CD14-positive monocyte (primary cell): ENCODE measurements around the gene PIP5K1A. TPM values are rescaled to one million over a fixed set of nuclear protein-coding genes. Genes with fewer than 3 reads are reported as not detected.

Experiments used
- DNase-seq, 3 donors: peaks; one replicate each; pipeline ENCODE4 v3.0.0-alpha.2; 2011 to 2022
- H2AFZ ChIP-seq: 2 replicates; pipeline ENCODE4 v1.6.0; 2012; ENCODE audit warnings: mild to moderate bottlenecking, low read depth, low read length, inconsistent platforms; ENCODE audit not compliant: insufficient read depth, poor library complexity, severe bottlenecking
- H3K27ac ChIP-seq, 2 donors: 1 replicate in 1 of 2; 2 replicates in 1 of 2; pipeline ENCODE4 v1.5.1; 2012 to 2013; ENCODE audit warnings: low read length in 2 of 2, control low read depth in 1 of 2, inconsistent platforms in 1 of 2, low read depth in 1 of 2, mild to moderate bottlenecking in 1 of 2
- H3K27me3 ChIP-seq, 2 donors: one replicate each; pipeline versions ENCODE4 v1.6.0 to v1.6.1; 2011 to 2013; ENCODE audit warnings: low read length in 2 of 2; ENCODE audit not compliant: control insufficient read depth in 2 of 2, insufficient read depth in 2 of 2
- H3K36me3 ChIP-seq, 2 donors: replicated peaks in 1 of 2; 1 replicate in 1 of 2; 2 replicates in 1 of 2; pipeline versions ENCODE4 v1.5.1 to v1.6.1; 2012 to 2013; ENCODE audit warnings: low read length in 2 of 2, control low read depth in 1 of 2, inconsistent platforms in 1 of 2, mild to moderate bottlenecking in 1 of 2; ENCODE audit not compliant: insufficient read depth in 2 of 2, control insufficient read depth in 1 of 2
- H3K4me1 ChIP-seq, 2 donors: 1 replicate in 1 of 2; 2 replicates in 1 of 2; pipeline versions ENCODE4 v1.5.1 to v1.6.1; 2012 to 2013; ENCODE audit warnings: low read length in 2 of 2, control low read depth in 1 of 2, inconsistent platforms in 1 of 2, mild to moderate bottlenecking in 1 of 2, moderate library complexity in 1 of 2; ENCODE audit not compliant: insufficient read depth in 2 of 2, control insufficient read depth in 1 of 2
- H3K4me2 ChIP-seq: replicated peaks from 2 replicates; pipeline ENCODE3; 2012; ENCODE audit warnings: low read length, moderate library complexity, mild to moderate bottlenecking; ENCODE audit not compliant: poor library complexity, severe bottlenecking; ENCODE audit errors: extremely low read depth
- H3K4me3 ChIP-seq, 3 experiments: fragments of 200-600 bp in 1 of 3; sonication (generic) in 1 of 3; replicated peaks in 1 of 3; 1 replicate in 2 of 3; 2 replicates in 1 of 3; pipeline ENCODE4 v1.5.1; 2011 to 2013; ENCODE audit warnings: low read length in 3 of 3, mild to moderate bottlenecking in 3 of 3, control low read depth in 2 of 3, low read depth in 2 of 3, inconsistent platforms in 1 of 3, moderate library complexity in 1 of 3
- H3K79me2 ChIP-seq: 2 replicates; pipeline ENCODE4 v1.6.0; 2012; ENCODE audit warnings: mild to moderate bottlenecking, control low read depth, inconsistent platforms, low read length, moderate library complexity; ENCODE audit not compliant: insufficient read depth
- H3K9ac ChIP-seq: 2 replicates; pipeline ENCODE4 v1.6.0; 2017; ENCODE audit warnings: low read length, mild to moderate bottlenecking; ENCODE audit not compliant: insufficient read depth, poor library complexity, severe bottlenecking
- H3K9me3 ChIP-seq, 2 donors: replicated peaks in 1 of 2; 1 replicate in 1 of 2; 2 replicates in 1 of 2; pipeline versions ENCODE4 v1.5.1 to v1.6.1; 2012 to 2013; ENCODE audit warnings: low read length in 2 of 2, control low read depth in 1 of 2; ENCODE audit not compliant: control insufficient read depth in 1 of 2, insufficient read depth in 1 of 2
- H4K20me1 ChIP-seq: 2 replicates; pipeline ENCODE4 v1.6.0; 2012; ENCODE audit warnings: mild to moderate bottlenecking, low read length, control low read depth, moderate library complexity; ENCODE audit not compliant: insufficient read depth
- H3K27ac Mint-ChIP-seq, 7 donors: one replicate each; pipeline ENCODE4 v1.8.0; 2020; ENCODE audit warnings: mild to moderate bottlenecking in 7 of 7, mixed read lengths in 7 of 7, moderate library complexity in 6 of 7, inconsistent platforms in 2 of 7
- H3K27me3 Mint-ChIP-seq, 3 donors: one replicate each; pipeline ENCODE4 v1.8.0; 2021 to 2022; ENCODE audit warnings: low read depth in 3 of 3, mild to moderate bottlenecking in 3 of 3, mixed read lengths in 3 of 3, moderate library complexity in 3 of 3, inconsistent platforms in 1 of 3
- H3K36me3 Mint-ChIP-seq, 2 donors: one replicate each; pipeline ENCODE4 v1.8.0; 2020; ENCODE audit warnings: mixed read lengths in 2 of 2, inconsistent platforms in 1 of 2, mild to moderate bottlenecking in 1 of 2
- H3K4me1 Mint-ChIP-seq: one replicate; pipeline ENCODE4 v1.8.0; 2020; ENCODE audit warnings: mild to moderate bottlenecking, mixed read lengths
- H3K4me3 Mint-ChIP-seq, 2 donors: one replicate each; pipeline ENCODE4 v1.8.0; 2020; ENCODE audit warnings: mild to moderate bottlenecking in 2 of 2, mixed read lengths in 2 of 2, moderate library complexity in 1 of 2
- H3K9me3 Mint-ChIP-seq, 7 donors: one replicate each; pipeline ENCODE4 v1.8.0; 2020 to 2022; ENCODE audit warnings: mixed read lengths in 7 of 7, mild to moderate bottlenecking in 6 of 7, moderate library complexity in 6 of 7, inconsistent platforms in 2 of 7
- CTCF ChIP-seq: fragments of 200-600 bp; IDR thresholded peaks from one replicate; pipeline ENCODE4 v1.8.0; 2022; ENCODE audit warnings: antibody characterized with exemption, mild to moderate bottlenecking
- WGBS: methylation state at CpG from one replicate; pipeline ENCODE4 v1.1.5; 2013; ENCODE audit warnings: missing lambda C conversion rate; ENCODE audit not compliant: insufficient coverage; 5-methylcytosine and 5-hydroxymethylcytosine counted together
- intact Hi-C, 2 donors: fragments of 100-400 bp; cut with micrococcal nuclease; formaldehyde crosslinking; loops; one replicate each; pipeline versions ENCODE4 v1.15.0 to v1.15.1; 2023
- polyA plus RNA-seq, 3 donors: library from polyadenylated mRNA; depleted of rRNA in 1 of 3; unstranded in 2 of 3; stranded (reverse) in 1 of 3; fragments of 300-500 nt in 2 of 3; fragments of >200 nt in 1 of 3; fragmentation: Illumina TruSeq in 2 of 3; gene quantifications; 1 replicate in 2 of 3; 2 replicates in 1 of 3; pipeline ENCODE4 v1.2.3, GENCODE V29; 2012 to 2021

PIP5K1A gene
- polyA plus RNA-seq, 3 donors, result 10.8 to 47.7 (median 11.7) TPM

DNA sequence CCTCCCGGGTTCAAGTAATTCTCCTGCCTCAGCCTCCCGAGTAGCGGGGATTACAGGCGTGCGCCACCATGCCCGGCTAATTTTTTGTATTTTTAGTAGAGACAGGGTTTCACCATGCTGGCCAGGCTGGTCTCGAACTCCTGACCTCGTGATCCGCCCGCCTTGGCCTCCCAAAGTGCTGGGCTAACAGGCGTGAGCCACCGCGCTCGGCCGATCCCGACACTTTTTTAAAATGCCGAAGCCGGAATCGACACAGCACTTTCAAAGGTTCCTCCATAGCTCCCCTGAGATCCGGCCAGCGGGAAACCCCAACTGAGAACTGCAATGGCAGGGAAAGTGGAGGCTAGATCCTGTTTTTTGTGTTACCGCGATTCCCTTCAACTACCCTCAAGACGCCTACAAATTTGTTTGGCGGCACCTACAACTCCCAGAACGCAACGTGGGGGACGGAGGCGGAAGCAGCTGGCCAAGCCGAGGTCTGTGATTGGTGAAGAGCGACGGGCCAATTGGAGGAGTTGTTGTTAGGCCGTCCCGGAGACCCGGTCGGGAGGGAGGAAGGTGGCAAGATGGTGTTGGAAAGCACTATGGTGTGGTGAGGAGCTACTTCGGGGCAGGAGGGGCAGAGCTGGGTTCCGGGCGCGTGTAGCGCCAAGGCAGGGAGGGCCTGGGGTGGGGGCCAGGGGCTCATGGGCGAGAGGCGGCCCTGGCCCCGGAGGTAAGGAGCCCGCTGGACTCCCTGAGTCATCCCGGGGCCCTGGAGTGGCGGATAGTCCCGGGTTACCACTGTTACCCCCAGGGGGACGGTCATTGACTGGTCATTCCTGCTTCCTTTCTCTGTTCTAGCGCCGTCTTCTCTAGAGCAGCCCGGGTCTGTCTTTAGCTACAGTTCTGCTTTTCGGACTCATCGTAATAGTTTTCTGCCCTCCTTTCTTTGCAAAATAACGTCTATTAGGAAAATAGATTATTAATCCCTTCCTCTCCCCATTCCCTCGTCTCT is 56.2 kb downstream of the PIP5K1A start, which contains the start of gene PSMD4:
PSMD4 (plus strand) TSS at position 518 of the 997 bp plus-strand sequence; CDS start at position 567, 49 bp downstream.
- Histone ChIP-seq H3K27me3 (no peaks in the 10 kb centered on the region), H3K27ac (peak within 1 kb of the TSS; percentile 76 to 96), H2AFZ (peak within 1 kb of the TSS; percentile 81), H3K9me3 (no peaks in the 10 kb centered on the region), H3K36me3 (peaks cover 0 to 18% of the 10 kb centered on the region in 2 donors), H3K4me3 (peak within 1 kb of the TSS; percentile 54 to 93 (median 72)), H3K9ac (peak within 1 kb of the TSS; percentile 87), H3K4me2 (peak within 1 kb of the TSS; percentile 77), H3K4me1 (peaks cover 9 to 10% of the 10 kb centered on the region in 2 donors), H4K20me1 (peaks cover 18% of the 10 kb centered on the region), H3K79me2 (peaks cover 50% of the 10 kb centered on the region)
- peak within 1 kb of the TSS; percentile 90 to 100 (median 99) for H3K27ac Mint-ChIP-seq
- 5% methylated on average over 39 of the region's 56 CpGs for WGBS
- H3K4me3 Mint-ChIP-seq, result peak within 1 kb of the TSS; percentile 87 to 97
- peak; percentile 96 to 98 (median 96) for DNase-seq
- no peak for TF ChIP-seq CTCF
- no peaks in the 10 kb centered on the region for H3K9me3 Mint-ChIP-seq
- peaks cover 3 to 17% of the 10 kb centered on the region in 2 donors for H3K36me3 Mint-ChIP-seq
- intact Hi-C loops, result loop anchor here (1.0 to 5.0 kb wide), 3 partner anchors 23 to 57 kb away; partner anchors contain the start of gene PIP5K1A (in 2 of the 2)
- no peaks in the 10 kb centered on the region for H3K27me3 Mint-ChIP-seq
- peaks cover 26% of the 10 kb centered on the region for H3K4me1 Mint-ChIP-seq

DNA sequence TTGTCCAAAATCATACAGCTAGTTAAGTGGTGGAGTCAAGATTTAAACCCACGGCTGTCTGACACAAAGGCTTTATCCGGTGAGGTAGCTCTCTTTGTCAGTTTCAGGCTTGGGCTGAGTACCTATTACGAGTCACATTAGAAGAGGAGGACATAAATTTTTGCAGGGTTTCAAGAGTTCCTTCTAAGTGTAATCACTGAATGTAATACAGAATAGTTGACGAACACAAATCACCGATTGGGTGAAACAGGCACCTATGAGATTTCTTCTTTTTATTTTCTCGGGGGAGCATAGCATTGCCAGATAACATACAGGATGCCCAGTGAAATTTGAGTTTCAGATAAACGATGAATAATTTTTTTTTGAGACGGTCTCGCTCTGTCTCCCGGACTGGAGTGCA is 57.0 kb downstream of the PIP5K1A start:
- H3K36me3 Mint-ChIP-seq, result peaks cover 2 to 10% of the 10 kb centered on the region in 2 donors

More for the DNA sequence above, 57.0 kb downstream of the PIP5K1A start:
- Histone ChIP-seq H3K4me2 (peak overlapping the region; percentile 77), H3K4me1 (peaks cover 9 to 10% of the 10 kb centered on the region in 2 donors), H3K27me3 (no peaks in the 10 kb centered on the region), H3K79me2 (peaks cover 58% of the 10 kb centered on the region), H3K4me3 (peak overlapping the region; percentile 54 to 93 (median 72)), H2AFZ (peak overlapping the region; percentile 81), H3K9ac (peak overlapping the region; percentile 87), H3K27ac (peak overlapping the region in 1 of 2 donors; percentile 96), H3K36me3 (peaks cover 0 to 9% of the 10 kb centered on the region in 2 donors), H3K9me3 (no peaks in the 10 kb centered on the region), H4K20me1 (peaks cover 26% of the 10 kb centered on the region)
- Mint-ChIP-seq H3K9me3 (no peaks in the 10 kb centered on the region), H3K27ac (peak overlapping the region; percentile 90 to 100 (median 99)), H3K4me3 (peak overlapping the region; percentile 87 to 97), H3K4me1 (peaks cover 26% of the 10 kb centered on the region), H3K27me3 (peaks cover 0 to 2% (median 0%) of the 10 kb centered on the region in 3 donors)
- peak in 1 of 3 donors; percentile 34 for DNase-seq
- WGBS, result 67% methylated on average over 9 of the region's 10 CpGs
- intact Hi-C loops, result loop anchor here (1.0 to 2.0 kb wide), 2 partner anchors 22 to 57 kb away; partner anchors contain the start of gene PIP5K1A (in 1 of the 2)
- no peak for TF ChIP-seq CTCF
